IMR-90 (cell line): ENCODE data around the gene SECISBP2. TPM values are rescaled to one million over a fixed set of nuclear protein-coding genes. Genes with fewer than 3 reads are reported as not detected.

ENCODE experiments used
- ATAC-seq: fragments of 200-7000 bp; cut with Tn5 transposase; 2 replicates; pipeline ENCODE4 v1.9.1; 2020; ENCODE audit warnings: low read depth, mild to moderate bottlenecking, moderate library complexity
- BruUV-seq: library from RNA; stranded (reverse); fragments of 400-500 nt; replicated peaks from 2 replicates; lab custom pipeline; 2021; lab: Mats Ljungman, UMichigan
- CTCF ChIA-PET: fragments of 300-600 bp; formaldehyde crosslinking; extraction: SDS; loops from one replicate; lab custom pipeline; 2021; ENCODE audit warnings: antibody characterized with exemption; lab: Yijun Ruan, JAX
- POLR2A ChIA-PET: fragments of 300-600 bp; sonication (Branson Sonifier 250); formaldehyde crosslinking; loops from one replicate; lab custom pipeline; 2022; ENCODE audit warnings: antibody characterized with exemption; ENCODE audit not compliant: unreplicated experiment; lab: Charles Lee
- DNase-seq: peaks from one replicate; pipeline ENCODE4 v3.0.0; 2013
- H2AFZ ChIP-seq: replicated peaks from 2 replicates; pipeline ENCODE3; 2013; ENCODE audit warnings: low read length, mild to moderate bottlenecking; ENCODE audit not compliant: poor library complexity
- H2AK5ac ChIP-seq: 2 replicates; pipeline ENCODE4 v1.6.1; 2013; ENCODE audit warnings: low read depth, low read length, inconsistent platforms
- H2AK9ac ChIP-seq: replicated peaks from 2 replicates; pipeline ENCODE3; 2013; ENCODE audit warnings: mild to moderate bottlenecking, low read depth, low read length, moderate library complexity; ENCODE audit not compliant: poor library complexity
- H2BK120ac ChIP-seq: 2 replicates; pipeline ENCODE4 v1.6.1; 2013; ENCODE audit warnings: low read depth, low read length, inconsistent platforms
- H2BK15ac ChIP-seq: 3 replicates; pipeline ENCODE4 v1.6.1; 2013; ENCODE audit warnings: low read depth, low read length, inconsistent platforms
- H2BK20ac ChIP-seq: 2 replicates; pipeline ENCODE4 v1.6.1; 2013; ENCODE audit warnings: low read depth, mild to moderate bottlenecking, inconsistent platforms, low read length, moderate library complexity
- H2BK5ac ChIP-seq: 2 replicates; pipeline ENCODE4 v1.6.1; 2013; ENCODE audit warnings: mild to moderate bottlenecking, low read depth, low read length, inconsistent platforms; ENCODE audit not compliant: poor library complexity, severe bottlenecking
- H3K14ac ChIP-seq: replicated peaks from 2 replicates; pipeline ENCODE4 v1.6.1; 2013; ENCODE audit warnings: low read depth, low read length, inconsistent platforms
- H3K18ac ChIP-seq: 2 replicates; pipeline ENCODE4 v1.6.1; 2013; ENCODE audit warnings: low read depth, low read length, control low read depth
- H3K23ac ChIP-seq: 2 replicates; pipeline ENCODE4 v1.6.1; 2013; ENCODE audit warnings: low read depth, low read length, inconsistent platforms
- H3K27ac ChIP-seq: 2 replicates; pipeline ENCODE4 v1.5.1; 2013; ENCODE audit warnings: mild to moderate bottlenecking, control low read depth, low read length; ENCODE audit not compliant: insufficient read depth
- H3K27me3 ChIP-seq: 2 replicates; pipeline ENCODE4 v1.6.1; 2013; ENCODE audit warnings: low read length; ENCODE audit not compliant: control insufficient read depth, insufficient read depth
- H3K36me3 ChIP-seq: 2 replicates; pipeline ENCODE4 v1.6.1; 2013; ENCODE audit warnings: low read length, mixed read lengths; ENCODE audit not compliant: control insufficient read depth, insufficient read depth
- H3K4ac ChIP-seq: 2 replicates; pipeline ENCODE4 v1.6.1; 2013; ENCODE audit warnings: low read depth, low read length, inconsistent platforms
- H3K4me1 ChIP-seq: 2 replicates; pipeline ENCODE4 v1.6.1; 2013; ENCODE audit warnings: low read length, mixed read lengths; ENCODE audit not compliant: control insufficient read depth, insufficient read depth
- H3K4me2 ChIP-seq: 2 replicates; pipeline ENCODE4 v1.6.1; 2013; ENCODE audit warnings: low read depth, mild to moderate bottlenecking, control low read depth, low read length, moderate library complexity
- H3K4me3 ChIP-seq: 2 replicates; pipeline ENCODE4 v1.5.1; 2013; ENCODE audit warnings: low read depth, mild to moderate bottlenecking, control low read depth, low read length, moderate library complexity; ENCODE audit not compliant: insufficient read depth
- H3K56ac ChIP-seq: 2 replicates; pipeline ENCODE4 v1.6.1; 2013; ENCODE audit warnings: low read length, inconsistent platforms; ENCODE audit not compliant: insufficient read depth; ENCODE audit errors: extremely low read depth
- H3K79me1 ChIP-seq, 2 experiments: 2 replicates each; pipeline ENCODE4 v1.6.1; 2013; ENCODE audit warnings: low read length in 2 of 2, inconsistent platforms in 1 of 2, low read depth in 1 of 2
- H3K9ac ChIP-seq: 2 replicates; pipeline ENCODE4 v1.6.1; 2013; ENCODE audit warnings: low read depth, low read length, control low read depth
- H3K9me1 ChIP-seq: 2 replicates; pipeline ENCODE4 v1.6.1; 2013; ENCODE audit warnings: low read length, inconsistent platforms; ENCODE audit not compliant: insufficient read depth
- H3K9me3 ChIP-seq: 2 replicates; pipeline ENCODE4 v1.6.1; 2013; ENCODE audit warnings: low read length; ENCODE audit not compliant: control insufficient read depth, insufficient read depth
- H4K20me1 ChIP-seq: 2 replicates; pipeline ENCODE4 v1.6.1; 2013; ENCODE audit warnings: low read length, inconsistent platforms; ENCODE audit not compliant: insufficient read depth
- H4K5ac ChIP-seq: 2 replicates; pipeline ENCODE4 v1.6.1; 2013; ENCODE audit warnings: mild to moderate bottlenecking, low read depth, low read length, control low read depth
- H4K8ac ChIP-seq, 2 experiments: 2 replicates each; pipeline ENCODE4 v1.6.1; 2013; ENCODE audit warnings: low read depth in 2 of 2, low read length in 2 of 2, control low read depth in 1 of 2, inconsistent platforms in 1 of 2
- H4K91ac ChIP-seq: 2 replicates; pipeline ENCODE4 v1.6.1; 2013; ENCODE audit warnings: low read depth, low read length, inconsistent platforms; ENCODE audit not compliant: insufficient read depth
- FOS ChIP-seq: fragments of 150-350 bp; IDR thresholded peaks from 2 replicates; pipeline ENCODE4 v1.6.1; 2016; ENCODE audit warnings: low read depth, low read length
- MAFK ChIP-seq: IDR thresholded peaks from 2 replicates; pipeline ENCODE4 v1.6.1; 2012; ENCODE audit warnings: low read depth, low read length, improper control_type of control experiment
- MXI1 ChIP-seq: IDR thresholded peaks from 2 replicates; pipeline ENCODE4 v1.6.1; 2012; ENCODE audit warnings: low read depth, mild to moderate bottlenecking, low read length, moderate library complexity, borderline replicate concordance
- NFE2L2 ChIP-seq: fragments of 150-350 bp; IDR thresholded peaks from 2 replicates; pipeline ENCODE4 v1.6.1; 2016; ENCODE audit warnings: low read depth, mild to moderate bottlenecking, low read length
- POLR2A ChIP-seq: IDR thresholded peaks from 2 replicates; pipeline ENCODE4 v1.6.1; 2012; ENCODE audit warnings: mild to moderate bottlenecking, low read depth, low read length
- RCOR1 ChIP-seq: IDR thresholded peaks from 2 replicates; pipeline ENCODE4 v1.6.1; 2012; ENCODE audit warnings: mild to moderate bottlenecking, low read length, improper control_type of control experiment; ENCODE audit not compliant: insufficient replicate concordance
- SMC3 ChIP-seq: fragments of 150-350 bp; IDR thresholded peaks from 2 replicates; pipeline ENCODE4 v1.6.1; 2016; ENCODE audit warnings: low read depth, mild to moderate bottlenecking, antibody characterized with exemption, low read length, moderate library complexity
- WGBS, 2 experiments: methylation state at CpG; one replicate each; pipeline versions ENCODE4 v1.1.5 to v1.1.7; 2013; ENCODE audit warnings: missing lambda C conversion rate in 2 of 2; ENCODE audit not compliant: insufficient read length in 1 of 2; ENCODE audit errors: extremely low coverage in 2 of 2; 5-methylcytosine and 5-hydroxymethylcytosine counted together
- dilution Hi-C: fragments of 300-500 bp; cut with HindIII; formaldehyde crosslinking; loops from one replicate; pipeline ENCODE4 v1.14.3; 2018; ENCODE audit warnings: low sequenced_read_pairs; ENCODE audit not compliant: unreplicated experiment
- in situ Hi-C: fragments of 300-500 bp; cut with MboI; formaldehyde crosslinking; loops from 3 replicates; pipeline ENCODE4 v1.14.3; 2019; ENCODE audit warnings: low sequenced_read_pairs, inconsistent platforms, mixed read lengths
- intact Hi-C: fragments of 100-400 bp; cut with micrococcal nuclease; formaldehyde crosslinking; loops from 2 replicates; pipeline ENCODE4 v1.10.0; 2022
- polyA plus RNA-seq, 3 experiments: library from polyadenylated mRNA; depleted of rRNA; stranded (reverse); fragments of >200 nt; gene quantifications; 2 replicates each; pipeline ENCODE4 v1.2.3, GENCODE V29; 2012; ENCODE audit warnings: low replicate concordance in 1 of 3
- total RNA-seq: library from RNA; depleted of rRNA; stranded (reverse); fragments of >200 nt; gene quantifications from 2 replicates; pipeline ENCODE4 v1.2.3, GENCODE V29; 2012
- TF ChIP-seq, protein P1 (sequence below): conservative IDR thresholded peaks from 2 replicates; pipeline ENCODE4 v1.5.1; 2012; ENCODE audit warnings: mild to moderate bottlenecking, low read depth, low read length, improper control_type of control experiment
- TF ChIP-seq, protein P2 (sequence below): fragments of 150-350 bp; IDR thresholded peaks from 2 replicates; pipeline ENCODE4 v1.6.1; 2016; ENCODE audit warnings: low read depth, mild to moderate bottlenecking, low read length, moderate library complexity, borderline replicate concordance

Gene SECISBP2
- total and polyA plus RNA-seq, 2 of the 4 experiments (the other 2 are of a cell fraction) = 16.4 to 18.8 TPM

DNA sequence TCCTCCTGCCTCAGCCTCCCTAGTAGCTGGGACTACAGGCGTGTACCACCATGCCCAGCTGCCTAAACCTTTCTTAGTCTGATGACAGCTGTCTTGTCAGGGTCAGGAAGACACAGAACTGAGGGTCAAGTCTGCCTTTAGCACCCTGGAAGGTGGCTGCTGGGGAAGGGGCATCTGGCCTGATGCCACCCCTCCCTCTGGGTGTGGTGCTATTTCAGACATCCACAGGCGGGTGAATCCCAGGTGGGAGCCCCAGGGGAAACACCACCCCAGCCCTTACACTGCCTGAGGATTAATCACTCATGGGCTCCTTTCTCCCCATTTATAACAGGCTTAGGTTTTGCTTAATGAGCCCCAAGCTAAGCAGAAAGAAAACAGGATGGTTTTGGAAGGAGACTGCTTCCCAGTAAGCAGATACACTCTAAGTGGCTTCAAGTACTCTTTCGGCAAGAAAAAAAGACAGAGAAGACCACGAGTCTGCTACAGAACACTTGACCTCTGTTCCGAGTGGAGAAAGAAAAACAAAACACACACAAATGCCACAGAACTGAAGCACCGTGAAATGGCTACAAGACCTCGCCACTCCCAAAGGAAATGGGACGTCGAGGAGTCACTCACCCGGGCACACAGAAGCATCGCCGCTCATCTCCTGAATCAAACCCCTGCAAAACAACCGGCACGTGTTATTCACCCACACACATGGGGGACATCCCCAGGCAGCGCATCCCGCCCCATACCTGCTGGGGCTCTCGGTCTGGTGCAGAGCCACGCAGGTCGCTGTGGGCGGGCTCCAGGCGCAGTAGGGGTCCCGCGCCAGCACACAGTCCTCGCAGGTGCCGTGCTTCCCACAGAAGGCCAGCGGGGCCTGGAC lies 62.4 kb downstream of the SECISBP2 start:
- no peak for DNase-seq
- Histone ChIP-seq H2BK120ac (peak overlapping the region; percentile 35; the same call in 1 of the 2 replicates), H3K56ac (no peak overlapping the region), H3K9me1 (no peaks in the 10 kb centered on the region), H3K23ac (no peak overlapping the region), H3K27ac (no peak overlapping the region), H3K36me3 (peaks cover 21% of the 10 kb centered on the region), H2AFZ (no peak overlapping the region), H3K4me2 (no peak overlapping the region), H3K4me3 (no peak overlapping the region), H2BK15ac (no peak overlapping the region), H3K4me1 (peaks cover 14% of the 10 kb centered on the region), H3K14ac (no peak overlapping the region), H4K8ac (no peak overlapping the region), H3K9me3 (no peaks in the 10 kb centered on the region), H2AK5ac (peak overlapping the region; percentile 62; the same call in 1 of the 2 replicates), H4K5ac (no peak overlapping the region), H3K18ac (no peak overlapping the region), H3K79me1 (no peaks in the 10 kb centered on the region), H2AK9ac (no peak overlapping the region), H3K4ac (peak overlapping the region; percentile 37; the same call in 1 of the 2 replicates), H2BK20ac (no peak overlapping the region), H3K9ac (no peak overlapping the region), H4K91ac (no peak overlapping the region), H4K20me1 (no peaks in the 10 kb centered on the region), H3K27me3 (no peaks in the 10 kb centered on the region), H2BK5ac (no peak overlapping the region)
- TF ChIP-seq, protein P1, sequence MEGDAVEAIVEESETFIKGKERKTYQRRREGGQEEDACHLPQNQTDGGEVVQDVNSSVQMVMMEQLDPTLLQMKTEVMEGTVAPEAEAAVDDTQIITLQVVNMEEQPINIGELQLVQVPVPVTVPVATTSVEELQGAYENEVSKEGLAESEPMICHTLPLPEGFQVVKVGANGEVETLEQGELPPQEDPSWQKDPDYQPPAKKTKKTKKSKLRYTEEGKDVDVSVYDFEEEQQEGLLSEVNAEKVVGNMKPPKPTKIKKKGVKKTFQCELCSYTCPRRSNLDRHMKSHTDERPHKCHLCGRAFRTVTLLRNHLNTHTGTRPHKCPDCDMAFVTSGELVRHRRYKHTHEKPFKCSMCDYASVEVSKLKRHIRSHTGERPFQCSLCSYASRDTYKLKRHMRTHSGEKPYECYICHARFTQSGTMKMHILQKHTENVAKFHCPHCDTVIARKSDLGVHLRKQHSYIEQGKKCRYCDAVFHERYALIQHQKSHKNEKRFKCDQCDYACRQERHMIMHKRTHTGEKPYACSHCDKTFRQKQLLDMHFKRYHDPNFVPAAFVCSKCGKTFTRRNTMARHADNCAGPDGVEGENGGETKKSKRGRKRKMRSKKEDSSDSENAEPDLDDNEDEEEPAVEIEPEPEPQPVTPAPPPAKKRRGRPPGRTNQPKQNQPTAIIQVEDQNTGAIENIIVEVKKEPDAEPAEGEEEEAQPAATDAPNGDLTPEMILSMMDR = no peak
- TF ChIP-seq POLR2A (no peak), NFE2L2 (no peak), FOS (no peak), SMC3 (no peak), MAFK (no peak), MXI1 (no peak), RCOR1 (no peak)
- TF ChIP-seq, protein P2, sequence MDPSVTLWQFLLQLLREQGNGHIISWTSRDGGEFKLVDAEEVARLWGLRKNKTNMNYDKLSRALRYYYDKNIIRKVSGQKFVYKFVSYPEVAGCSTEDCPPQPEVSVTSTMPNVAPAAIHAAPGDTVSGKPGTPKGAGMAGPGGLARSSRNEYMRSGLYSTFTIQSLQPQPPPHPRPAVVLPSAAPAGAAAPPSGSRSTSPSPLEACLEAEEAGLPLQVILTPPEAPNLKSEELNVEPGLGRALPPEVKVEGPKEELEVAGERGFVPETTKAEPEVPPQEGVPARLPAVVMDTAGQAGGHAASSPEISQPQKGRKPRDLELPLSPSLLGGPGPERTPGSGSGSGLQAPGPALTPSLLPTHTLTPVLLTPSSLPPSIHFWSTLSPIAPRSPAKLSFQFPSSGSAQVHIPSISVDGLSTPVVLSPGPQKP = no peak
- intact Hi-C loops (no loop called here), dilution Hi-C loops (no loop called here), in situ Hi-C loops (no loop called here)
- no peak for ATAC-seq
- no TSS peak for BruUV-seq
- WGBS, 2 experiments = 88% methylated on average over 4 of the region's 26 CpGs; no CpG with 5 or more reads in 1 of the 2 experiments
- CTCF ChIA-PET = no interaction called here
- POLR2A ChIA-PET = no interaction called here
